ENCODE results near the gene EVL.
"Not testable (repeated sequence)": the region's sequence is repeated elsewhere in the genome, so short reads cannot be mapped to it uniquely, and the experiment has no call there.

Gene EVL

GRCh38 chr14:100178691-100179090 is 113.5 kb downstream of the EVL start:
- Mint-ChIP-seq H3K4me3 (no peak overlapping the region), H3K4me1 (ENCODE audit: low read depth) (no peaks in the 10 kb centered on the region), H3K36me3 (ENCODE audit: low read depth) (no peaks in the 10 kb centered on the region), H3K9me3 (no peaks in the 10 kb centered on the region), H3K27me3 (peaks cover 3% of the 10 kb centered on the region), H3K27ac (no peak overlapping the region)
- intact Hi-C loops (cut with micrococcal nuclease): no loop called here

DNA sequence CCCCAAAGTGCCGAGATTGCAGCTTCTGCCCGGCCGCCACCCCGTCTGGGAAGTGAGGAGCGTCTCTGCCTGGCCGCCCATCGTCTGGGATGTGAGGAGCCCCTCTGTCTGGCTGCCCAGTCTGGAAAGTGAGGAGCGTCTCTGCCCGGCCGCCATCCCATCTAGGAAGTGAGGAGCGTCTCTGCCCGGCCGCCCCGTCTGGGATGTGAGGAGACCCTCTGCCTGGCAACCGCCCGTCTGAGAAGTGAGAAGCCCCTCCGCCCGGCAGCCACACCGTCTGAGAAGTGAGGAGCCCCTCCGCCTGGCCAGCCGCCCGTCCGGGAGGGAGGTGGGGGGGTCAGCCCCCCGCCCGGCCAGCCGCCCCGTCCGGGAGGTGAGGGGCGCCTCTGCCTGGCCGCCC is 115.4 kb downstream of the EVL start:
- H3K36me3 Mint-ChIP-seq (ENCODE audit: low read depth); H3K27me3 Mint-ChIP-seq; H3K4me3 Mint-ChIP-seq; H3K9me3 Mint-ChIP-seq; H3K27ac Mint-ChIP-seq; intact Hi-C loops (cut with micrococcal nuclease); H3K4me1 Mint-ChIP-seq (ENCODE audit: low read depth): not testable (repeated sequence)

- H3K27me3 Mint-ChIP-seq; H3K9me3 Mint-ChIP-seq; H3K36me3 Mint-ChIP-seq (ENCODE audit: low read depth); H3K4me3 Mint-ChIP-seq; H3K4me1 Mint-ChIP-seq (ENCODE audit: low read depth); H3K27ac Mint-ChIP-seq; intact Hi-C loops (cut with micrococcal nuclease): not testable (repeated sequence)
Measured at GRCh38 chr14:100181876-100182551, 116.8 kb downstream of the EVL start.

- intact Hi-C loops (cut with micrococcal nuclease): no loop called here
- H3K4me1 Mint-ChIP-seq (ENCODE audit: low read depth): peaks cover 3% of the 10 kb centered on the region
- H3K27me3 Mint-ChIP-seq: no peaks in the 10 kb centered on the region
- no peak overlapping the region for H3K27ac Mint-ChIP-seq
- H3K36me3 Mint-ChIP-seq (ENCODE audit: low read depth): no peaks in the 10 kb centered on the region
- H3K4me3 Mint-ChIP-seq: no peak overlapping the region
- no peaks in the 10 kb centered on the region for H3K9me3 Mint-ChIP-seq
Measured at GRCh38 chr14:100187247-100187833, 122.1 kb downstream of the EVL start.

DNA sequence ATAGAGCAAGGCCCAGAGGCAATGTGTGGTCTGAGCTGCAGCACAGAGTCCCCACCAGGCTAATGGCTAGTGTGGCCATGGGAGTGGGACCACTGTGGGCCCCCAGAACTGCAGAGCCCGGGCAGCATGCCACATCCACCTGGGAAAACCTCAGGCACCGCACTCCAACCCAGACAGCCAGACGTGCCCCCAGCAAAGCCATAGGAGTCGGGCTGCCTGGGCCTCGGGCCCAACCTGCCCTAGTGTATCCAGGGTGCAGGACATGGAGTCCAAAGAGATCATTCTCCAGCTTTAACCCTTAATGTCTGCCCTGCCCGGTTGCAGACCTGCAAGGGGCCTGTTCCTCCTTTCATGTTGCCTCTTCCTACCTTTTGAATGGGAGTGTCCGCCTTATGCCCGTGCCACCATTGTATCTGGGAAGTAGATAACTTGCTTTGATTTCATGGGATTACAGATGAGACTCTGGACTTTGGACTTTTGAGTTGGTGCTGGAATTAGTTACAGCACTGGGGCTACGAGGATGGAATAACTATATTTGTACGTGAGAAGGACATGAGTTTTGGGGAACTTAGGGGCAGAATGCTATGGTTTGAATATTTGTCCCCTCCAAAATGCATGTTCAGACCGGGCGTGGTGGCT is 123.3 kb downstream of the EVL start:
- Mint-ChIP-seq H3K27me3 (no peaks in the 10 kb centered on the region), H3K36me3 (ENCODE audit: low read depth) (peaks cover 4% of the 10 kb centered on the region), H3K4me3 (no peak overlapping the region), H3K27ac (no peak overlapping the region), H3K4me1 (ENCODE audit: low read depth) (peaks cover 12% of the 10 kb centered on the region), H3K9me3 (no peaks in the 10 kb centered on the region)
- intact Hi-C loops (cut with micrococcal nuclease): no loop called here

- H3K27ac Mint-ChIP-seq: no peak overlapping the region
- intact Hi-C loops (cut with micrococcal nuclease): loop anchor here (5.0 kb wide), 1 partner anchor 133 kb away; no protein-coding TSS in a partner anchor
- H3K4me1 Mint-ChIP-seq (ENCODE audit: low read depth): peaks cover 20% of the 10 kb centered on the region
- no peak overlapping the region for H3K4me3 Mint-ChIP-seq
- H3K9me3 Mint-ChIP-seq: no peaks in the 10 kb centered on the region
- peaks cover 4% of the 10 kb centered on the region for H3K36me3 Mint-ChIP-seq (ENCODE audit: low read depth)
- no peaks in the 10 kb centered on the region for H3K27me3 Mint-ChIP-seq
Measured at GRCh38 chr14:100190126-100190525, 124.9 kb downstream of the EVL start.

GRCh38 chr14:100191584-100192249 is 126.5 kb downstream of the EVL start:
- Mint-ChIP-seq H3K27me3 (no peaks in the 10 kb centered on the region), H3K4me3 (no peak overlapping the region), H3K9me3 (no peaks in the 10 kb centered on the region), H3K36me3 (ENCODE audit: low read depth) (peaks cover 4% of the 10 kb centered on the region), H3K27ac (peak overlapping the region; percentile 96), H3K4me1 (ENCODE audit: low read depth) (peaks cover 20% of the 10 kb centered on the region)
- intact Hi-C loops (cut with micrococcal nuclease): loop anchor here (2.0 to 5.0 kb wide), 4 partner anchors 23 to 134 kb away; partner anchors contain the start of gene YY1

- peaks cover 20% of the 10 kb centered on the region for H3K4me1 Mint-ChIP-seq (ENCODE audit: low read depth)
Measured at GRCh38 chr14:100192250-100192671, 127.0 kb downstream of the EVL start.

GRCh38 chr14:100192672-100193416 is 127.6 kb downstream of the EVL start:
- intact Hi-C loops (cut with micrococcal nuclease): loop anchor here (1.0 to 5.0 kb wide), 6 partner anchors 22 to 211 kb away; partner anchors contain the start of gene YY1
- Mint-ChIP-seq H3K9me3 (no peaks in the 10 kb centered on the region), H3K27me3 (no peaks in the 10 kb centered on the region), H3K4me3 (peak overlapping the region; percentile 82), H3K4me1 (ENCODE audit: low read depth) (peaks cover 20% of the 10 kb centered on the region), H3K36me3 (ENCODE audit: low read depth) (peaks cover 4% of the 10 kb centered on the region), H3K27ac (peak overlapping the region; percentile 96)

More at GRCh38 chr14:100192250-100192671, 127.0 kb downstream of the EVL start:
- peaks cover 4% of the 10 kb centered on the region for H3K36me3 Mint-ChIP-seq (ENCODE audit: low read depth)
- intact Hi-C loops (cut with micrococcal nuclease): loop anchor here (2.0 to 5.0 kb wide), 4 partner anchors 23 to 135 kb away; partner anchors contain the start of gene YY1
- peak overlapping the region; percentile 96 for H3K27ac Mint-ChIP-seq
- peak overlapping the region; percentile 82 for H3K4me3 Mint-ChIP-seq
- no peaks in the 10 kb centered on the region for H3K27me3 Mint-ChIP-seq
- H3K9me3 Mint-ChIP-seq: no peaks in the 10 kb centered on the region

Data from dendritic cell treated with granulocyte-macrophage colony-stimulating factor and Interleukin-4, amounts not matched to agents 40 ng/mL and 50 ng/mL, for 4 days (primary cell).